HepG2 (cell line): Measurements from ENCODE around the gene GCM1. TPM values are rescaled to one million over a fixed set of nuclear protein-coding genes. Genes with fewer than 3 reads are reported as not detected.
A peak's percentile ranks its signal among the peaks of the same experiment; 100 is the strongest.

ENCODE experiments used
- ATF2 ChIP-seq: sonication (generic); formaldehyde crosslinking; IDR thresholded peaks from 2 replicates; pipeline ENCODE4 v1.4.0; 2020; ENCODE audit warnings: missing genetic modification reagents
- CAMTA2 ChIP-seq: sonication (generic); formaldehyde crosslinking; IDR thresholded peaks from 2 replicates; pipeline ENCODE4 v1.4.0; 2020; ENCODE audit warnings: mild to moderate bottlenecking, missing genetic modification reagents, borderline replicate concordance
- DPF2 ChIP-seq: sonication (generic); formaldehyde crosslinking; IDR thresholded peaks from 2 replicates; pipeline ENCODE4 v1.4.0; 2020; ENCODE audit warnings: mild to moderate bottlenecking, low read depth, missing genetic modification reagents, borderline replicate concordance
- FOXP4 ChIP-seq: sonication (generic); formaldehyde crosslinking; IDR thresholded peaks from 2 replicates; pipeline ENCODE4 v1.4.0; 2020; ENCODE audit warnings: missing genetic modification reagents
- GMEB2 ChIP-seq: IDR thresholded peaks from 2 replicates; pipeline ENCODE4 v1.6.1; 2016; ENCODE audit warnings: missing biosample characterization, missing genetic modification reagents, low read depth
- IKZF5 ChIP-seq: IDR thresholded peaks from 2 replicates; pipeline ENCODE4 v1.6.1; 2018; ENCODE audit warnings: missing genetic modification reagents, mild to moderate bottlenecking, missing compliant biosample characterization
- KAT7 ChIP-seq: IDR thresholded peaks from 2 replicates; pipeline ENCODE4 v1.6.1; 2018; ENCODE audit warnings: borderline replicate concordance, missing compliant biosample characterization
- NR0B2 ChIP-seq: sonication (generic); formaldehyde crosslinking; IDR thresholded peaks from 2 replicates; pipeline ENCODE4 v1.4.0; 2020; ENCODE audit warnings: mild to moderate bottlenecking, missing genetic modification reagents
- PITX1 ChIP-seq: sonication (generic); formaldehyde crosslinking; IDR thresholded peaks from 2 replicates; pipeline ENCODE4 v1.5.1; 2020; ENCODE audit warnings: mild to moderate bottlenecking, missing genetic modification reagents
- PTBP1 ChIP-seq: fragments of 200-400 bp; formaldehyde crosslinking; IDR thresholded peaks from 2 replicates; pipeline ENCODE4 v1.6.1; 2018; ENCODE audit warnings: low read length, low read depth; ENCODE audit not compliant: poor library complexity, severe bottlenecking
- SALL2 ChIP-seq: sonication (generic); formaldehyde crosslinking; IDR thresholded peaks from 2 replicates; pipeline ENCODE4 v1.8.1; 2023; ENCODE audit warnings: mild to moderate bottlenecking, missing genetic modification reagents, inconsistent platforms
- SNAI1 ChIP-seq: sonication (generic); formaldehyde crosslinking; IDR thresholded peaks from 2 replicates; pipeline ENCODE4 v1.5.0; 2020; ENCODE audit warnings: mild to moderate bottlenecking, missing genetic modification reagents, borderline replicate concordance
- STAT5B ChIP-seq: sonication (generic); formaldehyde crosslinking; IDR thresholded peaks from 2 replicates; pipeline ENCODE4 v1.4.0; 2020; ENCODE audit warnings: missing genetic modification reagents
- TEF ChIP-seq: sonication (generic); formaldehyde crosslinking; IDR thresholded peaks from 2 replicates; pipeline ENCODE4 v1.5.0; 2020; ENCODE audit warnings: missing genetic modification reagents
- THAP11 ChIP-seq: IDR thresholded peaks from 2 replicates; pipeline ENCODE4 v1.6.1; 2016; ENCODE audit warnings: missing biosample characterization, missing genetic modification reagents
- THRA ChIP-seq: sonication (generic); formaldehyde crosslinking; IDR thresholded peaks from 2 replicates; pipeline ENCODE4 v1.4.0; 2020; ENCODE audit warnings: missing genetic modification reagents, borderline replicate concordance
- ZNF644 ChIP-seq: IDR thresholded peaks from 2 replicates; pipeline ENCODE4 v1.6.1; 2016; ENCODE audit warnings: low read depth
- ZNF792 ChIP-seq: IDR thresholded peaks from 2 replicates; pipeline ENCODE4 v1.6.1; 2016
- ZSCAN12 ChIP-seq: sonication (generic); formaldehyde crosslinking; IDR thresholded peaks from 2 replicates; pipeline ENCODE4 v1.9.0; 2021; ENCODE audit warnings: mild to moderate bottlenecking, missing genetic modification reagents
- ZSCAN20 ChIP-seq: sonication (generic); formaldehyde crosslinking; IDR thresholded peaks from 2 replicates; pipeline ENCODE4 v1.4.0; 2020; ENCODE audit warnings: missing genetic modification reagents, mild to moderate bottlenecking, borderline replicate concordance
- polyA plus RNA-seq, 8 experiments: library from polyadenylated mRNA; depleted of rRNA in 3 of 8; stranded (reverse) in 7 of 8; unstranded in 1 of 8; fragments of >200 nt; fragmentation: Illumina TruSeq in 4 of 8; extraction: Trizol in 4 of 8; gene quantifications; 2 replicates each; pipeline versions ENCODE4 v1.2.1 to v1.2.3, GENCODE V29; 2011 to 2016; ENCODE audit warnings: low read depth in 4 of 8, missing spikeins in 1 of 8, mixed read lengths in 1 of 8; ENCODE audit not compliant: insufficient read depth in 1 of 8
- total RNA-seq, 5 experiments: library from RNA; depleted of rRNA; stranded (reverse); fragments of >200 nt; fragmentation: Illumina TruSeq; extraction: Trizol; gene quantifications; 2 replicates each; pipeline ENCODE4 v1.2.3, GENCODE V29; 2016; ENCODE audit warnings: low read depth in 1 of 5

Gene GCM1
- total and polyA plus RNA-seq, 2 of the 13 experiments (the other 11 are each of a cell fraction or from before 2014, with no cell fraction given): 0.04 to 0.13 TPM

- TF ChIP-seq TEF (CRISPR knock-in tag): peak; percentile 64; the same call in 1 of the 2 replicates
- TF ChIP-seq PITX1 (CRISPR knock-in tag): peak; percentile 97
- peak; percentile 75; the same call in 1 of the 2 replicates for TF ChIP-seq THRA (CRISPR knock-in tag)
- peak; percentile 76 for TF ChIP-seq THAP11
- TF ChIP-seq DPF2 (CRISPR knock-in tag): peak; percentile 98
- TF ChIP-seq FOXP4 (CRISPR knock-in tag): peak; percentile 93
- TF ChIP-seq PTBP1: no peak
- TF ChIP-seq STAT5B (CRISPR knock-in tag): no peak
- no peak for TF ChIP-seq CAMTA2 (CRISPR knock-in tag)
- no peak for TF ChIP-seq ZSCAN12
- TF ChIP-seq NR0B2 (CRISPR knock-in tag): no peak
- TF ChIP-seq SALL2 (CRISPR knock-in tag): peak; percentile 66; the same call in 1 of the 2 replicates
- no peak; the same call in 1 of the 2 replicates for TF ChIP-seq KAT7 (CRISPR knock-in tag)
- TF ChIP-seq IKZF5: peak; percentile 83
- TF ChIP-seq SNAI1 (CRISPR knock-in tag): no peak
- no peak for TF ChIP-seq GMEB2
- TF ChIP-seq ATF2 (CRISPR knock-in tag): peak; percentile 96
- no peak for TF ChIP-seq ZSCAN20 (CRISPR knock-in tag)
- peak; percentile 45; the same call in 1 of the 2 replicates for TF ChIP-seq ZNF644 (CRISPR knock-in tag)
- peak; percentile 79; the same call in 1 of the 2 replicates for TF ChIP-seq ZNF792 (CRISPR knock-in tag)
Measured at GRCh38 chr6:53134601-53135235, 13.9 kb downstream of the GCM1 start (continued).
